Erythroblast (primary cell): Measurements from ENCODE around the gene PRKRIP1.

Experiments used
- GATA1 ChIP-seq: IDR thresholded peaks from 2 replicates; pipeline ENCODE4 v1.6.1; 2011; ENCODE audit warnings: low read depth, mild to moderate bottlenecking, control low read depth, low read length, moderate library complexity
- POLR2A ChIP-seq: IDR thresholded peaks from 2 replicates; pipeline ENCODE4 v1.6.1; 2011; ENCODE audit warnings: mild to moderate bottlenecking, low read length

DNA sequence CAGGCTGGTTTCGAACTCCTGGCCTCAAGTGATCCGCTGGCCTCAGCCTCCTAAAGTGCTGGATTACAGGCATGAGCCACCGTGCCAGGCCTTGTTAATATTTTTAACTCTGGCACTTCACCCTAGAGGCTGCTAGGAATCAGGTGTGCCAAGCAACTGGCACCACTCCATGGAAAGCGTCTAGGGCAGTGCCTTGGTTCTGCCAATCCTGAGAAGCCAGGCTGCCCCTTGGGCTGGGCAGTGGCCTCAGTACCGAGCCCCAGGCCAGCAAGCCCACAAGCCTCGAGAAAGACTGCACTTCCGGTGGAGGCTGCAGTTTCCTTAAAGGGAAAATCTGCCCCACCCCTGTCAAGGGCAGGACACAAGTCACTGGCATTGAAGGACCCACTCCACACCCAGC is 57.2 kb downstream of the PRKRIP1 start:
- no peak for TF ChIP-seq POLR2A
- no peak for TF ChIP-seq GATA1
